Ishikawa (cell line): ENCODE results near the gene STRA6.

Experiments
- CEBPB ChIP-seq: IDR thresholded peaks from 2 replicates; pipeline ENCODE4 v1.6.1; 2012
- CREB1 ChIP-seq: IDR thresholded peaks from 2 replicates; pipeline ENCODE4 v1.6.1; 2012; ENCODE audit warnings: low read depth
- EGR1 ChIP-seq: IDR thresholded peaks from 2 replicates; pipeline ENCODE4 v1.6.1; 2012
- EP300 ChIP-seq: IDR thresholded peaks from 2 replicates; pipeline ENCODE4 v1.6.1; 2012; ENCODE audit warnings: borderline replicate concordance
- FOXM1 ChIP-seq: IDR thresholded peaks from 2 replicates; pipeline ENCODE4 v1.6.1; 2012; ENCODE audit warnings: low read depth, borderline replicate concordance
- NFIC ChIP-seq: IDR thresholded peaks from 2 replicates; pipeline ENCODE4 v1.6.1; 2012
- RAD21 ChIP-seq: IDR thresholded peaks from 2 replicates; pipeline ENCODE4 v1.6.1; 2012; ENCODE audit warnings: low read depth
- REST ChIP-seq: IDR thresholded peaks from 2 replicates; pipeline ENCODE4 v1.6.1; 2012; ENCODE audit warnings: low read depth, mild to moderate bottlenecking
- TAF1 ChIP-seq: IDR thresholded peaks from 2 replicates; pipeline ENCODE4 v1.6.1; 2012; ENCODE audit warnings: low read depth, mild to moderate bottlenecking
- TCF12 ChIP-seq: IDR thresholded peaks from 2 replicates; pipeline ENCODE4 v1.6.1; 2012; ENCODE audit warnings: low read depth
- TEAD4 ChIP-seq: IDR thresholded peaks from 2 replicates; pipeline ENCODE4 v1.6.1; 2012
- YY1 ChIP-seq: IDR thresholded peaks from 2 replicates; pipeline ENCODE4 v1.6.1; 2012; ENCODE audit warnings: low read depth
- ZBTB7A ChIP-seq: IDR thresholded peaks from 2 replicates; pipeline ENCODE4 v1.6.1; 2012; ENCODE audit warnings: low read depth
- TF ChIP-seq, protein P1 (sequence below): IDR thresholded peaks from 2 replicates; pipeline ENCODE4 v1.6.1; 2012
- TF ChIP-seq, protein P2 (sequence below): IDR thresholded peaks from 2 replicates; pipeline ENCODE4 v1.6.1; 2012

Gene STRA6

DNA sequence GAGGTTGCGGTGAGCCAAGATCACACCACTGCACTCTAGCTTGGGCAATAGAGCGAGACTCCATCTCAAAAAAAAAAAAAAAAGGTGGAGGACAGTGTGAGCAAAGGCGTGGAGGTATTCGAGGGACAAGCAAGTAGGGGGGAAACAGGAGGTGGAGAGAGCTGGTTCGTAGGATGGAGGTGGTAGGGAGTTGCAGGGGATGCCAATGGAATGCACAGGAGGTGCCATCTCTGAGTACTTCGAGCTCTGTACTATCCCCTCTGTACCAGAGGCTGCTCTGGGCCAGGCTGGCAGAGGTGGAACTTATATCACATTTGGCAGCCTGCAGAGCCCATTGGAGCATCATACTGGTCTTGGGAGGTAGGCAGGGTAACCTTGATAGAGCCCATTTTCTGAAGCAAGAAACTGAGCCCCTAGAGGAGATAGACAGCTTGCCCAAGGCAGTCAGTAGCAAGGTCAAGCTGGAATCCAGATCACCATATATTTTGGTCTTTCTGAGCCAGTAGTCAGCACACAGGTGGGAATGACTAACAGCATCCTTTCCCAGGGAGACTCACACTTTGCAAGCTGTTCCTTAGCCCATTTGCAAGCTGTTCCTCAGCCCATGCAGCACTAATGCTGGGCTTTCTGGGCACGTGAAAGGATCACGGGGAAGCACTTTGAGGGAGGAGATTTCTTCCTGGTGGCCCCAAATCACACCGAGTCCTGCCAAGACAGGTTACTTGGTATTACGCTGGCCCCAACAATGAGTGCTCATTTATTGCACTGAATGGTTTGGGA, 24.4 kb upstream of the STRA6 start:
- TF ChIP-seq EGR1 = no peak
- TF ChIP-seq TEAD4 = no peak
- no peak for TF ChIP-seq ZBTB7A
- no peak for TF ChIP-seq FOXM1

DNA sequence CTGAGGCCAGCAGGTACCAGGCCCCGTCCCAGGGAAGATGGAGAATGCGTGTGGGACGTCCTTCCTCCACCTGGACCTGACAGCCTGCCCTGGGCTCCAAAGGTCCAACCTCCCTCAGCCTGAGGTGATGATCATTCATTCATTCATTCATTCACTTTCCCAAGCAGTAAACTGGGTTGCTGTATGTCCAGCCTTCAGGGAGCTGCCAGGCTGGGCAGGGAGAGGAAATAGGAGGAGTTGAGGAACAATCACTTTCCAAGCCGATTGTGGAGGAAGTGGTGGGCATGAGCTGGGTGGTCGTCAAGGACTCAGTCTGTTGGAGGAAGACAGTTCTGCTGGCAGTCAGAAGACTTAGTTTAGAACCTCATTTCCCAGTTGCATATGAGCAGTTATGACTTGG, 23.3 kb upstream of the STRA6 start:
- TF ChIP-seq EP300 = no peak
- TF ChIP-seq NFIC = no peak

GRCh38 chr15:74222240-74223119, 19.9 kb upstream of the STRA6 start:
- no peak for TF ChIP-seq TCF12
- TF ChIP-seq CREB1 = no peak
- TF ChIP-seq NFIC = no peak
- TF ChIP-seq TAF1 = no peak
- TF ChIP-seq ZBTB7A = no peak
- no peak for TF ChIP-seq FOXM1
- TF ChIP-seq CEBPB = no peak
- TF ChIP-seq EP300 = no peak
- TF ChIP-seq REST = no peak
- TF ChIP-seq, protein P1, sequence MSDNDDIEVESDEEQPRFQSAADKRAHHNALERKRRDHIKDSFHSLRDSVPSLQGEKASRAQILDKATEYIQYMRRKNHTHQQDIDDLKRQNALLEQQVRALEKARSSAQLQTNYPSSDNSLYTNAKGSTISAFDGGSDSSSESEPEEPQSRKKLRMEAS = no peak
- TF ChIP-seq, protein P2, sequence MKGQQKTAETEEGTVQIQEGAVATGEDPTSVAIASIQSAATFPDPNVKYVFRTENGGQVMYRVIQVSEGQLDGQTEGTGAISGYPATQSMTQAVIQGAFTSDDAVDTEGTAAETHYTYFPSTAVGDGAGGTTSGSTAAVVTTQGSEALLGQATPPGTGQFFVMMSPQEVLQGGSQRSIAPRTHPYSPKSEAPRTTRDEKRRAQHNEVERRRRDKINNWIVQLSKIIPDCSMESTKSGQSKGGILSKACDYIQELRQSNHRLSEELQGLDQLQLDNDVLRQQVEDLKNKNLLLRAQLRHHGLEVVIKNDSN = no peak
- no peak for TF ChIP-seq RAD21
- TF ChIP-seq YY1 = no peak

DNA sequence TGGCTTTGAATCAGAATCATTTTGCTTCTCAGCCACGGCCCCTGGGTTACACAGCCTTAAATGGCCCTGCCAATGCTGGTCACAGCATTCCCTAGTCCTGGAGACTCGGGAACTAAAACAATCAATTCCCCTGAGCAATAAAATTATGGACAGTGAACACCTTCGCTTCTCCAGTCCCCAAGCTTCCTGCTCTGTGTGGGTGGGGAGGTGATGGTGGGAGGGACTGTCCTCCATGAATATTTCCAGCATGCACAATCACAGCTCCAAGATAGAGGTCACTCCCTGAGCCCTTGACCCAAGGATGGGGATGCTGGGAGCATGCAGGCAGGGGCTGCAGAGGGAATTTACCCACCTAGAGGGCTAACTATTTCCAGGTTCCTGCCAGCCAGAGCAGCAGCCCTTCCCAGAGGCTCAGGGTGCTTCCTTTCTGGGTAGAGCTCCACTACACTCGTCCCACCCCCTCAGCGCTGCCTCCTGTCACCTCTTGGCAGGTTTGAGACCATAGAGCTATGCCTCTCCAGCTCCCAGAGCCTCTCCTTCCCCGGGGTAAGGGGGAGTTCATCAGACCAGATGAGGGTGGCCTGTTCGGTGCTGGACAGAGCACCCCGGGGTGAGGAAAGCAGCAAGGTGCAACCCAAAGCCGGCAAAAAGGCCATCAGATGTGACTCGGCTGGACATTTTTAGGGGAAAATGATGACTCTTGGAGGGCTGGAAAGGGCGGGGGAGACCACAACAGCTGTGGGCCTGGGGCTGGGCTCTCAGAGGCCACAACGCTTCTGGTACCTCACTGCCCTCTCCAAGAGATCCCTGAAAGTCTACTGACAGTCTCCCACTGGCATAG, 19.0 kb upstream of the STRA6 start:
- TF ChIP-seq NFIC (no peak), REST (peak; percentile 48; the same call in 1 of the 2 replicates)

- TF ChIP-seq CEBPB (no peak), TCF12 (no peak), CREB1 (no peak), EP300 (no peak), TEAD4 (no peak), TAF1 (no peak), FOXM1 (no peak), YY1 (no peak), REST (no peak), EGR1 (no peak)
- TF ChIP-seq, protein P2 = no peak
- TF ChIP-seq, protein P1 = no peak
These were observed 18.1 kb upstream of the STRA6 start for GRCh38 chr15:74220475-74221248.
